ENCODE results near the gene PSG3. TPM values are rescaled to one million over a fixed set of nuclear protein-coding genes. Genes with fewer than 3 reads are reported as not detected.
"Not testable (repeated sequence)": the region's sequence is repeated elsewhere in the genome, so short reads cannot be mapped to it uniquely, and the experiment has no call there.

PSG3 gene
- total RNA-seq, 4 donors from 2014 or later, result not detected

GRCh38 chr19:42683917-42684513 lies 56.3 kb downstream of the PSG3 start:
- in situ Hi-C loops (cut with MboI; ENCODE audit: low sequenced_read_pairs in 4 of 4), result no loop called here
- Histone ChIP-seq H3K27ac (no peak overlapping the region), H3K27me3 (no peaks in the 10 kb centered on the region), H3K36me3 (no peaks in the 10 kb centered on the region), H3K4me1 (no peaks in the 10 kb centered on the region), H3K9me3 (no peaks in the 10 kb centered on the region), H3K4me3 (no peak overlapping the region)
- no peak for ATAC-seq
- intact Hi-C loops (cut with DNase I; ENCODE audit: low total_unique reads), result no loop called here
- no peak for DNase-seq
- TF ChIP-seq POLR2A (IDR thresholded peaks at IDR 0.05), result no peak
- TF ChIP-seq, protein P1, sequence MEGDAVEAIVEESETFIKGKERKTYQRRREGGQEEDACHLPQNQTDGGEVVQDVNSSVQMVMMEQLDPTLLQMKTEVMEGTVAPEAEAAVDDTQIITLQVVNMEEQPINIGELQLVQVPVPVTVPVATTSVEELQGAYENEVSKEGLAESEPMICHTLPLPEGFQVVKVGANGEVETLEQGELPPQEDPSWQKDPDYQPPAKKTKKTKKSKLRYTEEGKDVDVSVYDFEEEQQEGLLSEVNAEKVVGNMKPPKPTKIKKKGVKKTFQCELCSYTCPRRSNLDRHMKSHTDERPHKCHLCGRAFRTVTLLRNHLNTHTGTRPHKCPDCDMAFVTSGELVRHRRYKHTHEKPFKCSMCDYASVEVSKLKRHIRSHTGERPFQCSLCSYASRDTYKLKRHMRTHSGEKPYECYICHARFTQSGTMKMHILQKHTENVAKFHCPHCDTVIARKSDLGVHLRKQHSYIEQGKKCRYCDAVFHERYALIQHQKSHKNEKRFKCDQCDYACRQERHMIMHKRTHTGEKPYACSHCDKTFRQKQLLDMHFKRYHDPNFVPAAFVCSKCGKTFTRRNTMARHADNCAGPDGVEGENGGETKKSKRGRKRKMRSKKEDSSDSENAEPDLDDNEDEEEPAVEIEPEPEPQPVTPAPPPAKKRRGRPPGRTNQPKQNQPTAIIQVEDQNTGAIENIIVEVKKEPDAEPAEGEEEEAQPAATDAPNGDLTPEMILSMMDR (IDR thresholded peaks at IDR 0.05 in 4 of 5, conservative IDR thresholded peaks at IDR 0.05 in 1 of 5), result peak in 4 of 5 experiments; percentile 11 to 42 (median 20)

DNA sequence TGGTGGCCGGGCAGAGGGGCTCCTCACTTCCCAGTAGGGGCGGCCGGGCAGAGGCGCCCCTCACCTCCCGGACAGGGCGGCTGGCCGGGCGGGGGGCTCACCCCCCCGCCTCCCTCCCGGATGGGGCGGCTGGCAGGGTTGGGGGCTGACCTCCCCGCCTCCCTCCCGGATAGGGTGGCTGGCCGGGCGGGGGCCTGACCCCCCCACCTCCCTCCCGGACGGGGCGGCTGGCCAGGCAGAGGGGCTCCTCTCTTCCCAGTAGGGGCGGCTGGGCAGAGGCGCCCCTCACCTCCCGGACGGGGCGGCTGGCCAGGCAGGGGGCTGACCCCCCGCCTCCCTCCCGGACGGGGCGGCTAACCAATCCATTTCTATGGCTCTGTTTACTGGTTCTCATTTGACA lies 64.0 kb downstream of the PSG3 start:
- intact Hi-C loops (cut with DNase I; ENCODE audit: low total_unique reads); DNase-seq; H3K9me3 ChIP-seq; H3K4me1 ChIP-seq; in situ Hi-C loops (cut with MboI; ENCODE audit: low sequenced_read_pairs in 4 of 4); ATAC-seq; H3K27me3 ChIP-seq; H3K4me3 ChIP-seq; H3K27ac ChIP-seq; H3K36me3 ChIP-seq: not testable (repeated sequence)

GRCh38 chr19:42674549-42674948 lies 65.7 kb downstream of the PSG3 start:
- intact Hi-C loops (cut with DNase I; ENCODE audit: low total_unique reads); H3K4me1 ChIP-seq; H3K27ac ChIP-seq; DNase-seq; H3K4me3 ChIP-seq; ATAC-seq; H3K27me3 ChIP-seq; H3K9me3 ChIP-seq; in situ Hi-C loops (cut with MboI; ENCODE audit: low sequenced_read_pairs in 4 of 4); H3K36me3 ChIP-seq: not testable (repeated sequence)

Other genes with a start within 250 kb of the PSG3 start
- gene CEACAM1, start 212.0 kb downstream of the PSG3 start, total RNA-seq, result 1 to 10 TPM in 1 of 4 donors, under 1 TPM in 3; 0.36 to 2.0 (median 0.53) TPM
- not detected for gene CEACAM8, start 145.6 kb downstream of the PSG3 start, total RNA-seq
- gene PSG8, start 25.2 kb upstream of the PSG3 start, total RNA-seq, result not detected
- gene PSG1, start 139.2 kb upstream of the PSG3 start, total RNA-seq, result not detected
- gene PSG6, start 177.4 kb upstream of the PSG3 start, total RNA-seq, result not detected
- gene PSG7, start 196.7 kb upstream of the PSG3 start, total RNA-seq, result not detected